ENCODE data around the gene USP21.

Gene USP21

DNA sequence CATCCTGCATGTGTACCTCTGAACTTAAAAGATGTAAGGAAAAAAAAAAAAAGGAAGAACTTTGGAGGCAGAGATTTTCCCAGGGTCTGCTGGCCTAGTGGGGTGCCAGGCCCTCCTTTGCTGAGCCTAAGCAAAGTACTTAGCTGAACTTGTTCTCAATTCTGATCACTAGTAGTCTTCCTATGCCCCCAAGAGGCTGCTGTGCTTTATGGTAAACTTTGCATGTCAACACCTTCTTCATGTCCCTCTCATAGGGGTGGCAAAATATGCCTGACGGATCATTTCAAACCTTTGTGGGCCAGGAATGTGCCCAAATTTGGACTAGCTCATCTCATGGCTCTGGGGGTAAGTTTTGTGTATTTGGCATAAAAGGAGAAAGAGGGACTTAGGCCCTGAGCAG is 1.4 kb upstream of the USP21 start:
- H3K9me3 ChIP-seq, result no peaks in the 10 kb centered on the region
- peaks cover 0 to 46% (median 36%) of the 10 kb centered on the region in 4 donors for H3K4me1 ChIP-seq
- H3K27me3 ChIP-seq, result no peaks in the 10 kb centered on the region
- DNase-seq, result peak in 1 of 2 donors; percentile 16
- peaks cover 0 to 38% (median 22%) of the 10 kb centered on the region in 3 donors for H3K36me3 ChIP-seq
- no peak overlapping the region for H3K4me3 ChIP-seq
- no peak overlapping the region for H3K27ac ChIP-seq
- intact Hi-C loops (cut with DNase I; ENCODE audit: low total_unique reads), result no loop called here
- TF ChIP-seq, protein P1, sequence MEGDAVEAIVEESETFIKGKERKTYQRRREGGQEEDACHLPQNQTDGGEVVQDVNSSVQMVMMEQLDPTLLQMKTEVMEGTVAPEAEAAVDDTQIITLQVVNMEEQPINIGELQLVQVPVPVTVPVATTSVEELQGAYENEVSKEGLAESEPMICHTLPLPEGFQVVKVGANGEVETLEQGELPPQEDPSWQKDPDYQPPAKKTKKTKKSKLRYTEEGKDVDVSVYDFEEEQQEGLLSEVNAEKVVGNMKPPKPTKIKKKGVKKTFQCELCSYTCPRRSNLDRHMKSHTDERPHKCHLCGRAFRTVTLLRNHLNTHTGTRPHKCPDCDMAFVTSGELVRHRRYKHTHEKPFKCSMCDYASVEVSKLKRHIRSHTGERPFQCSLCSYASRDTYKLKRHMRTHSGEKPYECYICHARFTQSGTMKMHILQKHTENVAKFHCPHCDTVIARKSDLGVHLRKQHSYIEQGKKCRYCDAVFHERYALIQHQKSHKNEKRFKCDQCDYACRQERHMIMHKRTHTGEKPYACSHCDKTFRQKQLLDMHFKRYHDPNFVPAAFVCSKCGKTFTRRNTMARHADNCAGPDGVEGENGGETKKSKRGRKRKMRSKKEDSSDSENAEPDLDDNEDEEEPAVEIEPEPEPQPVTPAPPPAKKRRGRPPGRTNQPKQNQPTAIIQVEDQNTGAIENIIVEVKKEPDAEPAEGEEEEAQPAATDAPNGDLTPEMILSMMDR (IDR thresholded peaks at IDR 0.05), result no peak

DNA sequence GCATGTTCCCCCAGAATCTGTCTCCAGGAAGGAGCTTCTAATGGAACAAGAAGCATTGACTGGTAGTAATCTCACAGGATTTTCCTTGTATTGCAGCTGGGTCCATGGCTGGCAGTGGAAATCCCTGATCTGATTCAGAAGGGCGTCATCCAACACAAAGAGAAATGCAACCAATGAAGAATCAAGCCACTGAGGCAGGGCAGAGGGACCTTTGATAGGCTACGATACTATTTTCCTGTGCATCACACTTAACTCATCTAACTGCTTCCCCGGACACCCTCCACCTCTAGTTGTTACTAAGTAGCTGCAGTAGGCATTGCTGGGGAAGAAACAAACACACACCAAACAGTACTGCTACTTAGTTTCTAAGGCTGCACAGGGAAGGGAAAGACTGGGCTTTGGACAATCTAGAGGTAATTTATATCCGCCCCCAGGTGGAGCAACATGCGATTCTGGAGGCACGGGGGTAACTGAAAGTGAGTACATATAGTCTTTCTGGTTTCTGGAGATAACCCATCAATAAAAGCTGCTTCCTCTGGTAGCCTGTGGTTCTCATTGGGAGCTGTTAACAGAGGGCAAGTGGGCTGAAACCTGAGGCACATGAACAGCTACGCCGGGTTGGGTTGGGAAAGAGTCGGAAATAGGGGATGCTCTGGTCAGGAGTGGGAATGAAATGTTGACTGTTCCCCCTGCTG is 837 bp upstream of the USP21 start:
- TF ChIP-seq, protein P1 (IDR thresholded peaks at IDR 0.05), result no peak
- Histone ChIP-seq H3K27me3 (no peaks in the 10 kb centered on the region), H3K4me1 (peaks cover 0 to 43% (median 35%) of the 10 kb centered on the region in 4 donors), H3K36me3 (peaks cover 0 to 44% (median 22%) of the 10 kb centered on the region in 3 donors), H3K27ac (peak overlapping the region; percentile 90 to 95), H3K9me3 (no peaks in the 10 kb centered on the region), H3K4me3 (peak overlapping the region; percentile 83 to 92)
- intact Hi-C loops (cut with DNase I; ENCODE audit: low total_unique reads), result no loop called here
- DNase-seq, result peak in 1 of 2 donors; percentile 27

DNA sequence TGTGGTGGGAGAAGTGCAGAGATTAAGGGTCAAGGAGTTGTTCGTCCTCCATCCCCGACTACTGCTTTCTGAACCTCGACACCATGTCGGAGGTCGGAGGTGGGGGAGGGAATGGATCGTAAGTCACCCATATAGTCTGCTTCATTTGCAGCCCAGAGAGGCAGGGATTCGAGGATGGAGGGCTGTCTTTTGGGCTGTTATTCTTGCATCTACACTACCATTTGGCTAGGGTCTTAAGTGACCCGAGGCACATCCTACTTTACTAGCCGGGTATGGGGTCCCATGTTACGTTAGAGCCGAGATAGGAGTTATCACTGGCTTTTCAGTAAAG is 578 bp downstream of the USP21 start:
- intact Hi-C loops (cut with DNase I; ENCODE audit: low total_unique reads), result no loop called here
- peaks cover 0 to 58% (median 22%) of the 10 kb centered on the region in 3 donors for H3K36me3 ChIP-seq
- TF ChIP-seq, protein P1 (IDR thresholded peaks at IDR 0.05), result no peak
- H3K27ac ChIP-seq, result peak overlapping the region; percentile 90 to 95
- peak overlapping the region; percentile 83 to 92 for H3K4me3 ChIP-seq
- peaks cover 0 to 39% (median 29%) of the 10 kb centered on the region in 4 donors for H3K4me1 ChIP-seq
- no peaks in the 10 kb centered on the region for H3K9me3 ChIP-seq
- no peaks in the 10 kb centered on the region for H3K27me3 ChIP-seq
- no peak for DNase-seq

DNA sequence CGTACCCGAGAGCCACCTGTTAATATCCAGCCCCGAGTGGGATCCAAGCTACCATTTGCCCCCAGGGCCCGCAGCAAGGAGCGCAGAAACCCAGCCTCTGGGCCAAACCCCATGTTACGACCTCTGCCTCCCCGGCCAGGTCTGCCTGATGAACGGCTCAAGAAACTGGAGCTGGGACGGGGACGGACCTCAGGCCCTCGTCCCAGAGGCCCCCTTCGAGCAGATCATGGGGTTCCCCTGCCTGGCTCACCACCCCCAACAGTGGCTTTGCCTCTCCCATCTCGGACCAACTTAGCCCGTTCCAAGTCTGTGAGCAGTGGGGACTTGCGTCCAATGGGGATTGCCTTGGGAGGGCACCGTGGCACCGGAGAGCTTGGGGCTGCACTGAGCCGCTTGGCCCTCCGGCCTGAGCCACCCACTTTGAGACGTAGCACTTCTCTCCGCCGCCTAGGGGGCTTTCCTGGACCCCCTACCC is 1.4 kb downstream of the USP21 start:
- TF ChIP-seq, protein P1 (IDR thresholded peaks at IDR 0.05), result no peak
- DNase-seq, result peak in 1 of 2 donors; percentile 63
- Histone ChIP-seq H3K4me1 (peaks cover 0 to 41% (median 31%) of the 10 kb centered on the region in 4 donors), H3K9me3 (no peaks in the 10 kb centered on the region), H3K27ac (peak overlapping the region in 1 of 2 donors; percentile 95), H3K36me3 (peaks cover 0 to 60% (median 22%) of the 10 kb centered on the region in 3 donors), H3K4me3 (peak overlapping the region in 1 of 2 donors; percentile 83), H3K27me3 (no peaks in the 10 kb centered on the region)
- intact Hi-C loops (cut with DNase I; ENCODE audit: low total_unique reads), result no loop called here

DNA sequence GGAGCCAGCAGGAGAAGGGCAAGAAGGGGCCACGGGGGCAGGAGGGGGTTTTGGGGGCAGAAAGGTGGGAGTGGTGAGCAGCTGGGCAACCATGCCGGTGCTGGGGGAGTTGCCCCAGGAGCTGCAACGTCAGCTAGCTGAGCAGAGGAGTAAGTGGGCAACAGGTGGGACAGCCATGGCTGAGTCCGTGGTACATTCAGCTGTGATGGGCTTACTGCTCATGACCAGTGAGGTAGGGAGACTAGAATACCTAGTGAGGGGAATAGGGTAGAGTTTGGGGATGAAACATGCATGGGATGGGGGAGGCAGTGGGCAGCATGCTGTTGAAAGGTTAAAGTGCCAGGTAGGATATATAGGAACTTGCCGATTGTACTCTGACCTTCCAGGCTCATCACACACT is 2.4 kb downstream of the USP21 start:
- Histone ChIP-seq H3K4me3 (no peak overlapping the region), H3K27me3 (no peaks in the 10 kb centered on the region), H3K9me3 (no peaks in the 10 kb centered on the region), H3K27ac (no peak overlapping the region), H3K36me3 (peaks cover 0 to 60% (median 21%) of the 10 kb centered on the region in 3 donors), H3K4me1 (peaks cover 0 to 43% (median 31%) of the 10 kb centered on the region in 4 donors)
- TF ChIP-seq, protein P1 (IDR thresholded peaks at IDR 0.05), result no peak
- intact Hi-C loops (cut with DNase I; ENCODE audit: low total_unique reads), result no loop called here
- peak in 1 of 2 donors; percentile 45 for DNase-seq
